ENCODE measurements around the gene ASTE1.
A peak's percentile ranks its signal among the peaks of the same experiment; 100 is the strongest.
"Not testable (repeated sequence)": the region's sequence is repeated elsewhere in the genome, so short reads cannot be mapped to it uniquely, and the experiment has no call there.

The ASTE1 gene

GRCh38 chr3:131026321-131027151 is at the start of gene ASTE1, which contains the start of gene NEK11:
Gene ASTE1, minus strand, starts transcription at chr3:131026825. Its CDS starts 1,519 bp downstream, at chr3:131025306.
Gene NEK11, plus strand, starts transcription at chr3:131026877. Its CDS starts 2,832 bp downstream, at chr3:131029709.
- DNase-seq (ENCODE audit: low read depth), result peak; percentile 81

- no peak for DNase-seq (ENCODE audit: low read depth)
Observed at GRCh38 chr3:131075632-131076328, 49.2 kb upstream of the ASTE1 start.

- no peak for DNase-seq (ENCODE audit: low read depth)
Observed at GRCh38 chr3:131072845-131073244, 46.2 kb upstream of the ASTE1 start.

GRCh38 chr3:131072099-131072559 is 45.5 kb upstream of the ASTE1 start:
- DNase-seq (ENCODE audit: low read depth), result no peak

- DNase-seq (ENCODE audit: low read depth), result no peak
Observed at GRCh38 chr3:131067983-131068382, 41.4 kb upstream of the ASTE1 start.

- DNase-seq (ENCODE audit: low read depth), result no peak
Observed at GRCh38 chr3:131053043-131053859, 26.6 kb upstream of the ASTE1 start.

- DNase-seq (ENCODE audit: low read depth), result no peak
Observed at GRCh38 chr3:131050001-131050400, 23.4 kb upstream of the ASTE1 start.

- no peak for DNase-seq (ENCODE audit: low read depth)
Observed at GRCh38 chr3:131048030-131048429, 21.4 kb upstream of the ASTE1 start.

- no peak for DNase-seq (ENCODE audit: low read depth)
Observed at GRCh38 chr3:131047582-131047981, 21.0 kb upstream of the ASTE1 start.

GRCh38 chr3:131042271-131042985 is 15.8 kb upstream of the ASTE1 start:
- not testable (repeated sequence) for DNase-seq (ENCODE audit: low read depth)

- no peak for DNase-seq (ENCODE audit: low read depth)
Observed at GRCh38 chr3:131038326-131038725, 11.7 kb upstream of the ASTE1 start.

- no peak for DNase-seq (ENCODE audit: low read depth)
Observed at GRCh38 chr3:131036986-131037385, 10.4 kb upstream of the ASTE1 start.

- no peak for DNase-seq (ENCODE audit: low read depth)
Observed at GRCh38 chr3:131036200-131036816, 9.7 kb upstream of the ASTE1 start.

GRCh38 chr3:131033480-131034080 is 7.0 kb upstream of the ASTE1 start:
- DNase-seq (ENCODE audit: low read depth), result no peak

GRCh38 chr3:131031660-131032059 is 5.0 kb upstream of the ASTE1 start:
- DNase-seq (ENCODE audit: low read depth), result no peak

- no peak for DNase-seq (ENCODE audit: low read depth)
Observed at GRCh38 chr3:131028844-131029243, 2.2 kb upstream of the ASTE1 start.

- DNase-seq (ENCODE audit: low read depth), result no peak
Observed at GRCh38 chr3:131025539-131025938, 1.1 kb downstream of the ASTE1 start.

- no peak for DNase-seq (ENCODE audit: low read depth)
Observed at GRCh38 chr3:131020122-131020693, 6.4 kb downstream of the ASTE1 start.

GRCh38 chr3:131018970-131019369 is 7.7 kb downstream of the ASTE1 start:
- no peak for DNase-seq (ENCODE audit: low read depth)

GRCh38 chr3:131009698-131010097 is 16.9 kb downstream of the ASTE1 start:
- DNase-seq (ENCODE audit: low read depth), result no peak

Measured in stimulated activated CD8-positive, alpha-beta memory T cell treated with anti-CD3 and anti-CD28 coated beads, Interleukin-7, amount 100 ng/mL, for 24 hours (primary cell).